Measurements from ENCODE around the gene ATL3. TPM values are rescaled to one million over a fixed set of nuclear protein-coding genes. Genes with fewer than 3 reads are reported as not detected.

ATL3 gene
- total and polyA plus RNA-seq, 2 donors (not counting 1 experiment from before 2014, with no cell fraction given) = 111 to 147 TPM

DNA sequence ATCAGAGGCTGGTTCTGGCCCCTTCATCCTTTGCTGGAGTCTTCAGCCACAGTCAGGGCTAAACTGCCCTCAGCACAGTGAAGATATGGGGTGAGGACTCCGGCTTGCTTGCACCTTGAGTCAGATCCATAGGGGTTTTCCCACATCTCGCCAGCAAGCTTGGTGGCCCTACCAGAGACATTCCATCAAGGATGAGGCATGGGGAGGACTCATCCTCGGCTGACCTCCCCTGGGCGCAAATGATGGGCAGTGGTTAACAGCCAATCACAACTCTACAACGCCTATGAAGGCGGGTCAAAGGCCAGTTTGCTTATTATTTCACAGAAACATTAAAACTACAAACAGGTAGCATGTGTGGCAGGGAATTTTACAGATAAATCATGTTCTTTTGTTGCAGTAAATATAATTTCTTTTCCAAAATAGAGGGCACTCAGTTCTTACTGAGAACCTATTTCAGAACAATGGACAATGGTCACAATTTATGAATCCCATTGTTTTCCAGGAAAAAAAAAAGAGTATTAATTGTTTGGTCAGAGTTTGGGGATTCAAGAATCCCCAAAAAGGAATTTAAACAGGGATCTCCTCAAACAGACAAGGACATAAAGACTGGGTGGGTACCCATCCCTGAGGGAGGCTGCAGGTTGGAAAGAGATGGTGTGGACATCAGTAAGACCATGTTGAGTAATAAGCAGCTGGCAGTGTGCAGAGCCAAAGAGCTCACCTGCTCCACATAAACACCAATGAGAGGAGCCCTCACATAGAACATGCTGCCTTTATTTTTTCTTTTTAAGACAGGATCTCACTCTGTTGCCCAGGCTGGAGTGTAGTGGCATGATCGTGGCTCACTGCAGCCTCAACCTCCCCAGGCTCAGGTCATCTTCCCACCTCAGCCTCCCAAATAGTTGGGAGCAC, 71.7 kb downstream of the ATL3 start:
- Histone ChIP-seq H3K27ac (ENCODE audit: insufficient read depth, low read length) (no peak overlapping the region), H4K20me1 (ENCODE audit: control insufficient read depth, extremely low read depth, insufficient read depth, low read length) (no peaks in the 10 kb centered on the region), H3K4me2 (ENCODE audit: extremely low read depth, insufficient read depth, low read length) (no peak overlapping the region), H3K27me3 (ENCODE audit: control insufficient read depth, insufficient read depth, low read length) (no peaks in the 10 kb centered on the region), H2AFZ (ENCODE audit: low read length) (no peak overlapping the region), H3K79me2 (ENCODE audit: control insufficient read depth, insufficient read depth, low read length) (no peaks in the 10 kb centered on the region), H3K36me3 (ENCODE audit: control insufficient read depth, insufficient read depth, low read length) (no peaks in the 10 kb centered on the region), H3K4me3 (replicated peaks in 1 of 4; ENCODE audit: control extremely low read depth in 1 of 4, insufficient read depth in 1 of 4, low read depth in 3 of 4, low read length in 4 of 4) (no peak overlapping the region), H3K4me1 (ENCODE audit: control insufficient read depth, extremely low read depth, insufficient read depth, low read length) (no peaks in the 10 kb centered on the region), H3K9me3 (ENCODE audit: control insufficient read depth, insufficient read depth, low read depth, low read length) (no peaks in the 10 kb centered on the region), H3K9ac (ENCODE audit: insufficient read depth, low read length) (no peak overlapping the region)
- DNase-seq (ENCODE audit: low read depth in 2 of 2) = peak in 1 of 2 donors; percentile 69
- no peak for TF ChIP-seq EZH2 (IDR thresholded peaks at IDR 0.05; ENCODE audit: low read length, missing control alignments)
- TF ChIP-seq, protein P1, sequence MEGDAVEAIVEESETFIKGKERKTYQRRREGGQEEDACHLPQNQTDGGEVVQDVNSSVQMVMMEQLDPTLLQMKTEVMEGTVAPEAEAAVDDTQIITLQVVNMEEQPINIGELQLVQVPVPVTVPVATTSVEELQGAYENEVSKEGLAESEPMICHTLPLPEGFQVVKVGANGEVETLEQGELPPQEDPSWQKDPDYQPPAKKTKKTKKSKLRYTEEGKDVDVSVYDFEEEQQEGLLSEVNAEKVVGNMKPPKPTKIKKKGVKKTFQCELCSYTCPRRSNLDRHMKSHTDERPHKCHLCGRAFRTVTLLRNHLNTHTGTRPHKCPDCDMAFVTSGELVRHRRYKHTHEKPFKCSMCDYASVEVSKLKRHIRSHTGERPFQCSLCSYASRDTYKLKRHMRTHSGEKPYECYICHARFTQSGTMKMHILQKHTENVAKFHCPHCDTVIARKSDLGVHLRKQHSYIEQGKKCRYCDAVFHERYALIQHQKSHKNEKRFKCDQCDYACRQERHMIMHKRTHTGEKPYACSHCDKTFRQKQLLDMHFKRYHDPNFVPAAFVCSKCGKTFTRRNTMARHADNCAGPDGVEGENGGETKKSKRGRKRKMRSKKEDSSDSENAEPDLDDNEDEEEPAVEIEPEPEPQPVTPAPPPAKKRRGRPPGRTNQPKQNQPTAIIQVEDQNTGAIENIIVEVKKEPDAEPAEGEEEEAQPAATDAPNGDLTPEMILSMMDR (conservative IDR thresholded peaks at IDR 0.05 in 1 of 2, IDR thresholded peaks at IDR 0.05 in 1 of 2; ENCODE audit: low read depth in 1 of 2, low read length in 2 of 2) = no peak

DNA sequence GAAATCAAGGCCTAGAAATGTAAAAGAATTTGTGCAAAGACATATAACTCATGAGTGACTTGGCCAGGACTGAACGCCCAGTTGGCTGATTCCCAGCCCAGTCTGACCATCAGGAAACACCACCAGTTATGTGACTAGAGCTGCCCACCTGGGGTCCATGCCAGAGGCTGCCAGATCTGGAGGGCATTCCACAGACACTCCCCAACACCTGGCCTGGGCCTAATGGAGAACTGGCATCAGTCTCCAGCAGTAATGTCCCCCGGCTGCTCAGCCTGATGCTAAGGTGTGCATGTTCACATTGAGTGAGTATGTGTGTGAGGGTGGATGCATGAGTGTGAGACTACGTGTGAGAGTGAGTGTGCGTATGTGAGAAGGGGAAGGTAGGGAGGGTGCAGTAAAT, 72.6 kb downstream of the ATL3 start:
- Histone ChIP-seq H3K9ac (ENCODE audit: insufficient read depth, low read length) (no peak overlapping the region), H3K4me1 (ENCODE audit: control insufficient read depth, extremely low read depth, insufficient read depth, low read length) (no peaks in the 10 kb centered on the region), H2AFZ (ENCODE audit: low read length) (no peak overlapping the region), H3K9me3 (ENCODE audit: control insufficient read depth, insufficient read depth, low read depth, low read length) (no peaks in the 10 kb centered on the region), H3K79me2 (ENCODE audit: control insufficient read depth, insufficient read depth, low read length) (no peaks in the 10 kb centered on the region), H3K27me3 (ENCODE audit: control insufficient read depth, insufficient read depth, low read length) (no peaks in the 10 kb centered on the region), H3K4me3 (replicated peaks in 1 of 4; ENCODE audit: control extremely low read depth in 1 of 4, insufficient read depth in 1 of 4, low read depth in 3 of 4, low read length in 4 of 4) (no peak overlapping the region), H3K36me3 (ENCODE audit: control insufficient read depth, insufficient read depth, low read length) (no peaks in the 10 kb centered on the region), H4K20me1 (ENCODE audit: control insufficient read depth, extremely low read depth, insufficient read depth, low read length) (no peaks in the 10 kb centered on the region), H3K27ac (ENCODE audit: insufficient read depth, low read length) (no peak overlapping the region), H3K4me2 (ENCODE audit: extremely low read depth, insufficient read depth, low read length) (no peak overlapping the region)
- no peak for TF ChIP-seq EZH2 (IDR thresholded peaks at IDR 0.05; ENCODE audit: low read length, missing control alignments)
- TF ChIP-seq, protein P1 (conservative IDR thresholded peaks at IDR 0.05 in 1 of 2, IDR thresholded peaks at IDR 0.05 in 1 of 2; ENCODE audit: low read depth in 1 of 2, low read length in 2 of 2) = no peak
- DNase-seq (ENCODE audit: low read depth in 2 of 2) = no peak

DNA sequence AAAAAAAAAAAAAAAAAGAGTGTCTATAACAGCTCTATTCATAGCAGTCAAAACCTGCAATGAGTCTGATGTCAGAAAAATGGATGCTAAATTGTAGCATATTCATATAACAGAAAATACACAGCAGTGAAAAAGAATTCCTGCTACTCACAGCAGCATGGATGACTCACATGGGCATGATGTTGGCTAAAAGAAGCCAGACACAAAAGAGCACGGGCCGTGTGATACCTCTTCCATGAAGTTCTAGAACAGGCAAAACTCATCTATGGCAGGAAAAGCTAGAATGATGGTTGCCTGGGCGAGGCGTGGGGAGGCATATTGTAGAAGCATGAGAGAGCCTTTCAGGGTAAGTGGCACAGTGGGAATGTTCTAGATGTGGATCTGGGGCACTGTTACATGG, 75.9 kb downstream of the ATL3 start:
- Histone ChIP-seq H3K36me3 (ENCODE audit: control insufficient read depth, insufficient read depth, low read length) (no peaks in the 10 kb centered on the region), H3K9ac (ENCODE audit: insufficient read depth, low read length) (no peak overlapping the region), H3K4me2 (ENCODE audit: extremely low read depth, insufficient read depth, low read length) (no peak overlapping the region), H3K4me3 (replicated peaks in 1 of 4; ENCODE audit: control extremely low read depth in 1 of 4, insufficient read depth in 1 of 4, low read depth in 3 of 4, low read length in 4 of 4) (no peak overlapping the region), H3K27ac (ENCODE audit: insufficient read depth, low read length) (no peak overlapping the region), H3K27me3 (ENCODE audit: control insufficient read depth, insufficient read depth, low read length) (no peaks in the 10 kb centered on the region), H2AFZ (ENCODE audit: low read length) (no peak overlapping the region), H4K20me1 (ENCODE audit: control insufficient read depth, extremely low read depth, insufficient read depth, low read length) (no peaks in the 10 kb centered on the region), H3K9me3 (ENCODE audit: control insufficient read depth, insufficient read depth, low read depth, low read length) (no peaks in the 10 kb centered on the region), H3K79me2 (ENCODE audit: control insufficient read depth, insufficient read depth, low read length) (no peaks in the 10 kb centered on the region), H3K4me1 (ENCODE audit: control insufficient read depth, extremely low read depth, insufficient read depth, low read length) (no peaks in the 10 kb centered on the region)
- TF ChIP-seq, protein P1 (conservative IDR thresholded peaks at IDR 0.05 in 1 of 2, IDR thresholded peaks at IDR 0.05 in 1 of 2; ENCODE audit: low read depth in 1 of 2, low read length in 2 of 2) = no peak
- TF ChIP-seq EZH2 (IDR thresholded peaks at IDR 0.05; ENCODE audit: low read length, missing control alignments) = no peak
- DNase-seq (ENCODE audit: low read depth in 2 of 2) = peak in 1 of 2 donors; percentile 50
